ENCODE data around the gene HOXA9. TPM values are rescaled to one million over a fixed set of nuclear protein-coding genes. Genes with fewer than 3 reads are reported as not detected.

Gene HOXA9
- total RNA-seq, 1 donor from 2014 or later, result not detected

DNA sequence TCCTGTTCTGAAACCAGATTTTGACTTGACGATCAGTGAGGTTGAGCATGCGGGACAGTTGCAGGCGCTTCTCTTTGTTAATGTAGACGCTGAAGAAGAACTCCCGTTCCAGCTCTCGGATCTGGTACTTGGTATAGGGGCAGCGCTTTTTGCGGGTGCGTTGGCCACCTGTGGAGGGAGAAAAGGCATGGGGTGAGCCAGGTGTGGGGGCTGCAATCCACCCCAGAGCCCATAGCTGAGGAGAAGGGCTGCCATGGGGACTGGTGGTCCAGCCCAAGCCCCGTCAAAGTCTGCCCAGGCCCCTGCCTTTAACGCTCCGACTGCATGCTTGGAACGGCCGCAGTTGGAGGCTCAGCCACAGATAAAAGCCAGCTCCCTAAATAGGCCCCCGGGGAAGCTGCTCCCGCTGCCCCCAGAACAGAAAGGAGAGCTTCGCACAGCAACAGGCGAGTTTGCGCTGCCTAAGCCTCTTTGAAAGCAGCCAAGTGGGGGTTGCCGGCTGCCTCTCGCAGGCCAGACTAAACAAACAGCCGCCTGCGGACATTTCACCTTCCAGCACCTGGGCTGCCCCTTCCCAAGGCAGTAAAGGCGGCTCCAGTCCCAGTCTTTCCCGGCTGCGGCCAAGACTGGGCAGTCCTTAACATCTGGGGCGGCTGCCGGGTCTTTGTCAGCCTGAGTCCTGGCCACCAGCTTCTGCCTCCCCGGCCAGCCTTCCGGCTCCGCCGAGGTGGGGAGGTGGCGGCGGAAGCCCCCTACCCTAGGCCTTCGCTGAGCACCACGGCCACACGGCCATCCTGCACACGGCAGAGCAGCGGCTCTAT, 17.7 kb upstream of the HOXA9 start:
- Histone ChIP-seq H3K4me2 (peak overlapping the region; percentile 57), H3K4me1 (peaks cover 14% of the 10 kb centered on the region), H3K9me3 (ENCODE audit: low read depth) (no peaks in the 10 kb centered on the region)

DNA sequence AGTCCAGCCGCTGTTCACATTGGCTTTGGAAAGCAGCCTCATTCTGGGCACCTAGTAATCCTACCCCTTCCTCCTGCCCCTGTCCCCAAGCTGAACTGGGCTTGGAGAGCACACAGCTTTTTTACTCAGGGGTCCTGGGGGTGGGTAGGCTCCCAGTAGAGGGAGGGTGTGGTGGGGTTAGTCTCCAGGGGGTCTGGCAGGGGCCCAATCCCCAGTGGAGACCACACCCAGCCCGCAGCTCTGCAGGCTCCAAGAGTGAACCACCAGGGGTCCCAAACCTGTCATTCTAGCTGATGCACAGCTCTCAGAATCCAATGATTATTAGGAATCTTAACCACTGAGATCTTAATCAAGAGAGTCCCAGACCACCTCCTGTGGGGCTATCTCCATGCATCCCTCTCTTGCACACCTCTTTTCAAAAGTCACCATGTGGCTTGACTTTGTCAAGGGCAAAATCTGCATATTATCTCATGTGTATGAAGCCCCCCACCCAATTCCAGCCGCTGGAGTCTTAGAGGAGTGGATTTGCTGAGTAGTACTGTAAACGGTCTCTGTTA, 17.0 kb upstream of the HOXA9 start:
- Mint-ChIP-seq H3K4me1 (peaks cover 13% of the 10 kb centered on the region), H3K36me3 (no peaks in the 10 kb centered on the region), H3K9me3 (peaks cover 21% of the 10 kb centered on the region), H3K27ac (no peak overlapping the region), H3K4me3 (no peak overlapping the region), H3K27me3 (ENCODE audit: insufficient read depth, low read depth) (peaks cover 95% of the 10 kb centered on the region)
- TF ChIP-seq, protein P1, sequence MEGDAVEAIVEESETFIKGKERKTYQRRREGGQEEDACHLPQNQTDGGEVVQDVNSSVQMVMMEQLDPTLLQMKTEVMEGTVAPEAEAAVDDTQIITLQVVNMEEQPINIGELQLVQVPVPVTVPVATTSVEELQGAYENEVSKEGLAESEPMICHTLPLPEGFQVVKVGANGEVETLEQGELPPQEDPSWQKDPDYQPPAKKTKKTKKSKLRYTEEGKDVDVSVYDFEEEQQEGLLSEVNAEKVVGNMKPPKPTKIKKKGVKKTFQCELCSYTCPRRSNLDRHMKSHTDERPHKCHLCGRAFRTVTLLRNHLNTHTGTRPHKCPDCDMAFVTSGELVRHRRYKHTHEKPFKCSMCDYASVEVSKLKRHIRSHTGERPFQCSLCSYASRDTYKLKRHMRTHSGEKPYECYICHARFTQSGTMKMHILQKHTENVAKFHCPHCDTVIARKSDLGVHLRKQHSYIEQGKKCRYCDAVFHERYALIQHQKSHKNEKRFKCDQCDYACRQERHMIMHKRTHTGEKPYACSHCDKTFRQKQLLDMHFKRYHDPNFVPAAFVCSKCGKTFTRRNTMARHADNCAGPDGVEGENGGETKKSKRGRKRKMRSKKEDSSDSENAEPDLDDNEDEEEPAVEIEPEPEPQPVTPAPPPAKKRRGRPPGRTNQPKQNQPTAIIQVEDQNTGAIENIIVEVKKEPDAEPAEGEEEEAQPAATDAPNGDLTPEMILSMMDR (IDR thresholded peaks at IDR 0.05), result no peak
- TF ChIP-seq EZH2phosphoT487 (IDR thresholded peaks at IDR 0.05), result no peak
- no peak for TF ChIP-seq EZH2 (IDR thresholded peaks at IDR 0.05)
- H3K4me1 ChIP-seq, result peaks cover 14% of the 10 kb centered on the region
- peaks cover 100% of the 10 kb centered on the region for H3K27me3 ChIP-seq
- H3K9ac ChIP-seq, result no peak overlapping the region
- H3K4me3 ChIP-seq, result no peak overlapping the region
- no peaks in the 10 kb centered on the region for H3K36me3 ChIP-seq
- no peak overlapping the region for H3K27ac ChIP-seq
- no peak for DNase-seq (ENCODE audit: low spot score)
- H3F3A ChIP-seq (ENCODE audit: low read depth), result peaks cover 17% of the 10 kb centered on the region
- H3K4me2 ChIP-seq, result no peak overlapping the region
- peaks cover 100% of the 10 kb centered on the region for H4K20me1 ChIP-seq (ENCODE audit: low read depth)
- H3K79me2 ChIP-seq (ENCODE audit: low read depth), result no peaks in the 10 kb centered on the region
- H2AFZ ChIP-seq (replicated peaks), result no peak overlapping the region
- no peaks in the 10 kb centered on the region for H3K9me3 ChIP-seq (ENCODE audit: low read depth)

More for the DNA sequence above, 17.7 kb upstream of the HOXA9 start:
- DNase-seq (ENCODE audit: low spot score), result peak; percentile 79
- no peaks in the 10 kb centered on the region for H3K36me3 Mint-ChIP-seq
- peaks cover 95% of the 10 kb centered on the region for H3K27me3 Mint-ChIP-seq (ENCODE audit: insufficient read depth, low read depth)
- H3K36me3 ChIP-seq, result no peaks in the 10 kb centered on the region
- no peak overlapping the region for H3K27ac Mint-ChIP-seq
- H3K79me2 ChIP-seq (ENCODE audit: low read depth), result no peaks in the 10 kb centered on the region
- no peak overlapping the region for H3K9ac ChIP-seq
- peaks cover 13% of the 10 kb centered on the region for H3K4me1 Mint-ChIP-seq
- TF ChIP-seq EZH2phosphoT487 (IDR thresholded peaks at IDR 0.05), result peak; percentile 39
- peak; percentile 97 for TF ChIP-seq EZH2 (IDR thresholded peaks at IDR 0.05)
- TF ChIP-seq, protein P1 (IDR thresholded peaks at IDR 0.05), result no peak
- no peak overlapping the region for H3K27ac ChIP-seq
- no peak overlapping the region for H3K4me3 ChIP-seq
- no peak overlapping the region for H2AFZ ChIP-seq (replicated peaks)
- peaks cover 100% of the 10 kb centered on the region for H3K27me3 ChIP-seq
- peaks cover 100% of the 10 kb centered on the region for H4K20me1 ChIP-seq (ENCODE audit: low read depth)
- H3K9me3 Mint-ChIP-seq, result peaks cover 18% of the 10 kb centered on the region
- H3K4me3 Mint-ChIP-seq, result no peak overlapping the region
- peaks cover 17% of the 10 kb centered on the region for H3F3A ChIP-seq (ENCODE audit: low read depth)

DNA sequence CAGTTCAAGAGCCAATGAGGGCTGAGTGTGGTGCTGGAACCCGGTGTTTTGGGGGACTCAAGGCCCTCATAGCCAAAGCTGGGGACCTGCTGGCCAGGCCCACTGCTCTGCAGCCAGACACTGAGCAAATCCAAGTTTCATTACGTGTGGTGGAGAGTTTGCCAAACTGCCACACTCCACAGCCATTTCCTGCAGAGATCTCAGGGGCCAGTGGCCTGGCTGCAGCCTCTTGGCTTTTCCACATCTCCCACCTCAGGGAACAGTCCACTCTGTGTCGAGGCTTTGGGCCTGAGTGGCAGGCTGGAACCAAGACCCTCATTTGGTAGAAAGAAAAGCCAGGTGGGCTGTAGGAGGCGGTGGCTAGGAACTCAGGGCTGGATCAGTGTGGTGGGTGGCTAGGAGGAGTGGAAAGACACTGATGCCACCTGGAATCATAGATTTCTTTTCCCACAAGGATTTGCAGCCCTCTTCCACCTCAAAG, 16.5 kb upstream of the HOXA9 start:
- Histone ChIP-seq H3F3A (ENCODE audit: low read depth) (peaks cover 17% of the 10 kb centered on the region), H3K27ac (no peak overlapping the region), H4K20me1 (ENCODE audit: low read depth) (peaks cover 100% of the 10 kb centered on the region), H3K27me3 (peaks cover 100% of the 10 kb centered on the region), H3K36me3 (no peaks in the 10 kb centered on the region), H2AFZ (replicated peaks) (no peak overlapping the region), H3K9ac (no peak overlapping the region), H3K4me2 (no peak overlapping the region), H3K4me1 (peaks cover 14% of the 10 kb centered on the region), H3K9me3 (ENCODE audit: low read depth) (no peaks in the 10 kb centered on the region), H3K4me3 (no peak overlapping the region), H3K79me2 (ENCODE audit: low read depth) (no peaks in the 10 kb centered on the region)
- TF ChIP-seq, protein P1 (IDR thresholded peaks at IDR 0.05), result no peak
- TF ChIP-seq EZH2 (IDR thresholded peaks at IDR 0.05), result no peak
- Mint-ChIP-seq H3K9me3 (peaks cover 21% of the 10 kb centered on the region), H3K4me3 (no peak overlapping the region), H3K27ac (no peak overlapping the region), H3K27me3 (ENCODE audit: insufficient read depth, low read depth) (peaks cover 95% of the 10 kb centered on the region), H3K36me3 (no peaks in the 10 kb centered on the region), H3K4me1 (peaks cover 13% of the 10 kb centered on the region)
- no peak for DNase-seq (ENCODE audit: low spot score)
